ENCODE data around the gene NECAB3. TPM values are rescaled to one million over a fixed set of nuclear protein-coding genes. Genes with fewer than 3 reads are reported as not detected.

The NECAB3 gene
- total RNA-seq, 6 experiments from 2014 or later = 13.2 to 21.9 (median 19.2) TPM

- intact Hi-C loops (cut with DNase I) = no loop called here
- H3K27me3 ChIP-seq = no peaks in the 10 kb centered on the region
- H3K4me1 ChIP-seq = peaks cover 0 to 22% (median 7%) of the 10 kb centered on the region in 4 donors
- H3K4me3 ChIP-seq = peak overlapping the region; percentile 61 to 87 (median 74)
- DNase-seq (peak; percentile 84 to 90 (median 90)), ATAC-seq (peak; percentile 57 to 72 (median 62))
- H3K36me3 ChIP-seq = no peaks in the 10 kb centered on the region
- H3K27ac ChIP-seq = peak overlapping the region; percentile 55 to 79 (median 59)
- WGBS (ENCODE audit: insufficient coverage, low coverage, low lambda C conversion rate, missing lambda C conversion rate) = 3% methylated on average over 23 of the region's 84 CpGs
- H3K9me3 ChIP-seq = no peaks in the 10 kb centered on the region
- no peak for TF ChIP-seq CTCF (IDR thresholded peaks at IDR 0.05)
- peak; percentile 87 for TF ChIP-seq POLR2A (IDR thresholded peaks at IDR 0.05)
Observed at GRCh38 chr20:33663161-33664084, 10.8 kb downstream of the NECAB3 start.

GRCh38 chr20:33662172-33662571 is 12.1 kb downstream of the NECAB3 start, which contains the start of gene C20orf144:
C20orf144 (plus strand) TSS chr20:33662327; CDS start chr20:33662346, 19 bp downstream.
- H3K4me1 ChIP-seq = peaks cover 0 to 16% (median 4%) of the 10 kb centered on the region in 4 donors
- peaks cover 0 to 4% (median 0%) of the 10 kb centered on the region in 4 donors for H3K36me3 ChIP-seq
- peak within 1 kb of the TSS; percentile 55 to 79 (median 59) for H3K27ac ChIP-seq
- TF ChIP-seq CTCF (IDR thresholded peaks at IDR 0.05) (no peak), POLR2A (IDR thresholded peaks at IDR 0.05) (no peak)
- H3K9me3 ChIP-seq = no peaks in the 10 kb centered on the region
- ATAC-seq = no peak
- WGBS (ENCODE audit: insufficient coverage, low coverage, low lambda C conversion rate, missing lambda C conversion rate) = 89% methylated on average over 6 of the region's 10 CpGs
- H3K4me3 ChIP-seq = peak within 1 kb of the TSS; percentile 61 to 87 (median 74)
- no peaks in the 10 kb centered on the region for H3K27me3 ChIP-seq
- DNase-seq = no peak
- intact Hi-C loops (cut with DNase I) = no loop called here

GRCh38 chr20:33660685-33661058 is 13.6 kb downstream of the NECAB3 start:
- no peak for TF ChIP-seq CTCF (IDR thresholded peaks at IDR 0.05)
- no peak for TF ChIP-seq POLR2A (IDR thresholded peaks at IDR 0.05)
- DNase-seq = no peak
- H3K4me3 ChIP-seq = no peak overlapping the region
- intact Hi-C loops (cut with DNase I) = no loop called here
- H3K9me3 ChIP-seq = no peaks in the 10 kb centered on the region
- no CpG with 5 or more reads among the region's 7 CpGs for WGBS (ENCODE audit: insufficient coverage, low coverage, low lambda C conversion rate, missing lambda C conversion rate)
- H3K27ac ChIP-seq = no peak overlapping the region
- H3K4me1 ChIP-seq = peaks cover 0 to 12% (median 4%) of the 10 kb centered on the region in 4 donors
- H3K27me3 ChIP-seq = no peaks in the 10 kb centered on the region
- no peak for ATAC-seq
- H3K36me3 ChIP-seq = peaks cover 0 to 7% (median 0%) of the 10 kb centered on the region in 4 donors

GRCh38 chr20:33660035-33660684 is 14.1 kb downstream of the NECAB3 start:
- intact Hi-C loops (cut with DNase I) = no loop called here
- Histone ChIP-seq H3K36me3 (peaks cover 0 to 7% (median 0%) of the 10 kb centered on the region in 4 donors), H3K27me3 (no peaks in the 10 kb centered on the region), H3K27ac (no peak overlapping the region), H3K9me3 (no peaks in the 10 kb centered on the region), H3K4me3 (no peak overlapping the region), H3K4me1 (peaks cover 0 to 12% (median 4%) of the 10 kb centered on the region in 4 donors)
- TF ChIP-seq CTCF (IDR thresholded peaks at IDR 0.05) (no peak), POLR2A (IDR thresholded peaks at IDR 0.05) (no peak)
- no CpG with 5 or more reads among the region's 21 CpGs for WGBS (ENCODE audit: insufficient coverage, low coverage, low lambda C conversion rate, missing lambda C conversion rate)
- DNase-seq (no peak), ATAC-seq (no peak)

Measured in right lobe of liver (tissue), 6 donors.